ENCODE measurements around the gene MAP3K13. TPM values are rescaled to one million over a fixed set of nuclear protein-coding genes. Genes with fewer than 3 reads are reported as not detected.

MAP3K13 gene
- total RNA-seq (ENCODE audit: low replicate concordance): 29.1 and 40.4 TPM in 2 replicates
- long read RNA-seq, full-length matches to known transcripts: 17 of 26 reads
- long read RNA-seq, partial matches to known transcripts: 1 of 26 reads
- long read RNA-seq, other reads (novel, unspliced or antisense): 8 of 26 reads

- Mint-ChIP-seq H3K4me1 (ENCODE audit: unreplicated experiment) (peaks cover 17% of the 10 kb centered on the region), H3K9me3 (no peaks in the 10 kb centered on the region), H3K27me3 (peaks cover 13% of the 10 kb centered on the region), H3K36me3 (no peaks in the 10 kb centered on the region), H3K27ac (peak within 1 kb of the TSS; percentile 85), H3K4me3 (peak within 1 kb of the TSS; percentile 90)
- no peak for TF ChIP-seq CTCF (conservative IDR thresholded peaks at IDR 0.05)
- DNase-seq (ENCODE audit: extremely low spot score, unreplicated experiment): no peak
Observed at GRCh38 chr3:185362850-185363661, at the start of gene MAP3K13. Gene MAP3K13 (plus strand): TSS chr3:185363136. CDS start chr3:185428582, 65,446 bp downstream.

GRCh38 chr3:185313693-185314246 is 49.2 kb upstream of the MAP3K13 start:
- no peak overlapping the region for H3K4me3 Mint-ChIP-seq
- H3K36me3 Mint-ChIP-seq: peaks cover 16% of the 10 kb centered on the region
- H3K27me3 Mint-ChIP-seq: no peaks in the 10 kb centered on the region
- no peak for TF ChIP-seq CTCF (conservative IDR thresholded peaks at IDR 0.05)
- peaks cover 11% of the 10 kb centered on the region for H3K9me3 Mint-ChIP-seq
- no peak for DNase-seq (ENCODE audit: extremely low spot score, unreplicated experiment)
- H3K4me1 Mint-ChIP-seq (ENCODE audit: unreplicated experiment): peaks cover 6% of the 10 kb centered on the region
- H3K27ac Mint-ChIP-seq: no peak overlapping the region

GRCh38 chr3:185316740-185317412 is 46.1 kb upstream of the MAP3K13 start:
- H3K36me3 Mint-ChIP-seq: no peaks in the 10 kb centered on the region
- H3K27ac Mint-ChIP-seq: peak overlapping the region; percentile 86
- peak overlapping the region; percentile 6 for H3K4me3 Mint-ChIP-seq
- TF ChIP-seq CTCF (conservative IDR thresholded peaks at IDR 0.05): no peak
- no peaks in the 10 kb centered on the region for H3K27me3 Mint-ChIP-seq
- no peaks in the 10 kb centered on the region for H3K9me3 Mint-ChIP-seq
- no peak for DNase-seq (ENCODE audit: extremely low spot score, unreplicated experiment)
- peaks cover 6% of the 10 kb centered on the region for H3K4me1 Mint-ChIP-seq (ENCODE audit: unreplicated experiment)

GRCh38 chr3:185317674-185318073 is 45.3 kb upstream of the MAP3K13 start:
- no peaks in the 10 kb centered on the region for H3K27me3 Mint-ChIP-seq
- no peaks in the 10 kb centered on the region for H3K9me3 Mint-ChIP-seq
- peak overlapping the region; percentile 86 for H3K27ac Mint-ChIP-seq
- no peaks in the 10 kb centered on the region for H3K36me3 Mint-ChIP-seq
- DNase-seq (ENCODE audit: extremely low spot score, unreplicated experiment): no peak
- no peak for TF ChIP-seq CTCF (conservative IDR thresholded peaks at IDR 0.05)
- peak overlapping the region; percentile 10 for H3K4me3 Mint-ChIP-seq
- H3K4me1 Mint-ChIP-seq (ENCODE audit: unreplicated experiment): peaks cover 6% of the 10 kb centered on the region

- Mint-ChIP-seq H3K27me3 (no peaks in the 10 kb centered on the region), H3K4me3 (peak overlapping the region; percentile 53), H3K4me1 (ENCODE audit: unreplicated experiment) (peaks cover 6% of the 10 kb centered on the region), H3K36me3 (no peaks in the 10 kb centered on the region), H3K27ac (peak overlapping the region; percentile 86), H3K9me3 (no peaks in the 10 kb centered on the region)
- DNase-seq (ENCODE audit: extremely low spot score, unreplicated experiment): no peak
- no peak for TF ChIP-seq CTCF (conservative IDR thresholded peaks at IDR 0.05)
Observed at GRCh38 chr3:185318141-185318540, 44.8 kb upstream of the MAP3K13 start.
